HL-60 (cell line): ENCODE data around the gene FSIP1.

ENCODE experiments used
- POLR2AphosphoS5 ChIP-seq: IDR thresholded peaks from 2 replicates; pipeline ENCODE4 v1.6.1; 2012; ENCODE audit warnings: low read depth
- SPI1 ChIP-seq: IDR thresholded peaks from 2 replicates; pipeline ENCODE4 v1.6.1; 2012; ENCODE audit warnings: low read depth, mild to moderate bottlenecking, borderline replicate concordance
- TF ChIP-seq, protein P1 (sequence below): IDR thresholded peaks from one replicate; pipeline ENCODE4 v1.5.1; 2011; ENCODE audit warnings: low read length, control low read depth, inconsistent platforms; ENCODE audit not compliant: insufficient read depth
- TF ChIP-seq, protein P2 (sequence below): IDR thresholded peaks from 2 replicates; pipeline ENCODE4 v1.6.1; 2012; ENCODE audit warnings: low read depth; ENCODE audit not compliant: insufficient replicate concordance

DNA sequence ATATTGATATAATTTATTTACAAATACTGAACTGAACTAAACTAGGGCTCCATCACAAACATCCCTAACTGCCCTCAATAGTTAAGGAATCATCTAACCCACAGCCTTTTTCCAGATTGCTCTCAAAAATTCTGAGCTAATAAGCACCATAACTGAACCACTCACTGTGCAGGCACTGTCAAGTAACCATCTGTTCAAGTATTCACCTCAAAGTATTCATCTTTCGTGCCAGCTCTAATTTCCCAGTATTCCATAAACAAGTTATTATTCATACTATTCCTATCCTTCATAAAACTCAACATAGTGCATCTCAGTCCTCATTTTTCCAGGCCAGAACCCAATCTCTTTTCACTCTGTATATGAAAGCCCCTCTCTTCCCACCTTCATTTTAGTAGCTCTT, 160.7 kb downstream of the FSIP1 start:
- TF ChIP-seq, protein P1, sequence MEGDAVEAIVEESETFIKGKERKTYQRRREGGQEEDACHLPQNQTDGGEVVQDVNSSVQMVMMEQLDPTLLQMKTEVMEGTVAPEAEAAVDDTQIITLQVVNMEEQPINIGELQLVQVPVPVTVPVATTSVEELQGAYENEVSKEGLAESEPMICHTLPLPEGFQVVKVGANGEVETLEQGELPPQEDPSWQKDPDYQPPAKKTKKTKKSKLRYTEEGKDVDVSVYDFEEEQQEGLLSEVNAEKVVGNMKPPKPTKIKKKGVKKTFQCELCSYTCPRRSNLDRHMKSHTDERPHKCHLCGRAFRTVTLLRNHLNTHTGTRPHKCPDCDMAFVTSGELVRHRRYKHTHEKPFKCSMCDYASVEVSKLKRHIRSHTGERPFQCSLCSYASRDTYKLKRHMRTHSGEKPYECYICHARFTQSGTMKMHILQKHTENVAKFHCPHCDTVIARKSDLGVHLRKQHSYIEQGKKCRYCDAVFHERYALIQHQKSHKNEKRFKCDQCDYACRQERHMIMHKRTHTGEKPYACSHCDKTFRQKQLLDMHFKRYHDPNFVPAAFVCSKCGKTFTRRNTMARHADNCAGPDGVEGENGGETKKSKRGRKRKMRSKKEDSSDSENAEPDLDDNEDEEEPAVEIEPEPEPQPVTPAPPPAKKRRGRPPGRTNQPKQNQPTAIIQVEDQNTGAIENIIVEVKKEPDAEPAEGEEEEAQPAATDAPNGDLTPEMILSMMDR: no peak
- TF ChIP-seq POLR2AphosphoS5 (no peak), SPI1 (no peak)
- TF ChIP-seq, protein P2, sequence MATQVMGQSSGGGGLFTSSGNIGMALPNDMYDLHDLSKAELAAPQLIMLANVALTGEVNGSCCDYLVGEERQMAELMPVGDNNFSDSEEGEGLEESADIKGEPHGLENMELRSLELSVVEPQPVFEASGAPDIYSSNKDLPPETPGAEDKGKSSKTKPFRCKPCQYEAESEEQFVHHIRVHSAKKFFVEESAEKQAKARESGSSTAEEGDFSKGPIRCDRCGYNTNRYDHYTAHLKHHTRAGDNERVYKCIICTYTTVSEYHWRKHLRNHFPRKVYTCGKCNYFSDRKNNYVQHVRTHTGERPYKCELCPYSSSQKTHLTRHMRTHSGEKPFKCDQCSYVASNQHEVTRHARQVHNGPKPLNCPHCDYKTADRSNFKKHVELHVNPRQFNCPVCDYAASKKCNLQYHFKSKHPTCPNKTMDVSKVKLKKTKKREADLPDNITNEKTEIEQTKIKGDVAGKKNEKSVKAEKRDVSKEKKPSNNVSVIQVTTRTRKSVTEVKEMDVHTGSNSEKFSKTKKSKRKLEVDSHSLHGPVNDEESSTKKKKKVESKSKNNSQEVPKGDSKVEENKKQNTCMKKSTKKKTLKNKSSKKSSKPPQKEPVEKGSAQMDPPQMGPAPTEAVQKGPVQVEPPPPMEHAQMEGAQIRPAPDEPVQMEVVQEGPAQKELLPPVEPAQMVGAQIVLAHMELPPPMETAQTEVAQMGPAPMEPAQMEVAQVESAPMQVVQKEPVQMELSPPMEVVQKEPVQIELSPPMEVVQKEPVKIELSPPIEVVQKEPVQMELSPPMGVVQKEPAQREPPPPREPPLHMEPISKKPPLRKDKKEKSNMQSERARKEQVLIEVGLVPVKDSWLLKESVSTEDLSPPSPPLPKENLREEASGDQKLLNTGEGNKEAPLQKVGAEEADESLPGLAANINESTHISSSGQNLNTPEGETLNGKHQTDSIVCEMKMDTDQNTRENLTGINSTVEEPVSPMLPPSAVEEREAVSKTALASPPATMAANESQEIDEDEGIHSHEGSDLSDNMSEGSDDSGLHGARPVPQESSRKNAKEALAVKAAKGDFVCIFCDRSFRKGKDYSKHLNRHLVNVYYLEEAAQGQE: no peak
